HepG2 (cell line): ENCODE measurements around the gene NPPA. TPM values are rescaled to one million over a fixed set of nuclear protein-coding genes. Genes with fewer than 3 reads are reported as not detected.

Experiments used
- ARID2 ChIP-seq: sonication (generic); formaldehyde crosslinking; IDR thresholded peaks from 2 replicates; pipeline ENCODE4 v1.8.1; 2022; ENCODE audit warnings: mild to moderate bottlenecking, missing genetic modification reagents, borderline replicate concordance
- BHLHE40 ChIP-seq: IDR thresholded peaks from 2 replicates; pipeline ENCODE4 v1.6.1; 2011; ENCODE audit warnings: low read length, improper control_type of control experiment
- CBFB ChIP-seq: sonication (generic); formaldehyde crosslinking; IDR thresholded peaks from 2 replicates; pipeline ENCODE4 v1.4.0; 2020; ENCODE audit warnings: missing genetic modification reagents
- CC2D1A ChIP-seq: sonication (generic); formaldehyde crosslinking; IDR thresholded peaks from 2 replicates; pipeline ENCODE4 v1.8.1; 2023; ENCODE audit warnings: mild to moderate bottlenecking, missing genetic modification reagents
- CENPX ChIP-seq: sonication (generic); formaldehyde crosslinking; IDR thresholded peaks from 2 replicates; pipeline ENCODE4 v1.9.0; 2021; ENCODE audit warnings: mild to moderate bottlenecking, missing genetic modification reagents, moderate library complexity
- DNMT1 ChIP-seq: sonication (generic); formaldehyde crosslinking; IDR thresholded peaks from 2 replicates; pipeline ENCODE4 v1.5.1; 2020; ENCODE audit warnings: mild to moderate bottlenecking, missing genetic modification reagents
- HBP1 ChIP-seq: IDR thresholded peaks from 2 replicates; pipeline ENCODE4 v1.6.1; 2016; ENCODE audit warnings: low read depth, control low read depth
- KMT2B ChIP-seq: IDR thresholded peaks from 2 replicates; pipeline ENCODE4 v1.6.1; 2016; ENCODE audit warnings: missing genetic modification reagents, missing compliant biosample characterization
- MED1 ChIP-seq: sonication (generic); formaldehyde crosslinking; IDR thresholded peaks from 2 replicates; pipeline ENCODE4 v1.4.0; 2020; ENCODE audit warnings: missing genetic modification reagents
- MTF2 ChIP-seq: sonication (generic); formaldehyde crosslinking; IDR thresholded peaks from 2 replicates; pipeline ENCODE4 v1.5.0; 2020; ENCODE audit warnings: missing genetic modification reagents, borderline replicate concordance
- NFIC ChIP-seq: IDR thresholded peaks from 2 replicates; pipeline ENCODE4 v1.6.1; 2012; ENCODE audit warnings: mild to moderate bottlenecking, low read length, inconsistent platforms
- PAX8 ChIP-seq: sonication (generic); formaldehyde crosslinking; IDR thresholded peaks from 2 replicates; pipeline ENCODE4 v1.8.0; 2022; ENCODE audit warnings: mild to moderate bottlenecking, missing genetic modification reagents, borderline replicate concordance
- SMARCC2 ChIP-seq: fragments of 450-650 bp; IDR thresholded peaks from 2 replicates; pipeline ENCODE4 v1.6.1; 2017; ENCODE audit warnings: antibody characterized with exemption, mild to moderate bottlenecking
- ZBTB3 ChIP-seq: sonication (generic); formaldehyde crosslinking; IDR thresholded peaks from 2 replicates; pipeline ENCODE4 v1.4.0; 2020; ENCODE audit warnings: low read depth, mild to moderate bottlenecking, moderate library complexity, missing genetic modification reagents, borderline replicate concordance
- ZBTB37 ChIP-seq: sonication (generic); formaldehyde crosslinking; IDR thresholded peaks from 2 replicates; pipeline ENCODE4 v1.4.0; 2020; ENCODE audit warnings: mild to moderate bottlenecking, missing genetic modification reagents
- ZFP37 ChIP-seq: sonication (generic); formaldehyde crosslinking; IDR thresholded peaks from 2 replicates; pipeline ENCODE4 v1.4.0; 2020; ENCODE audit warnings: missing genetic modification reagents, borderline replicate concordance
- ZNF160 ChIP-seq: sonication (generic); formaldehyde crosslinking; IDR thresholded peaks from 2 replicates; pipeline ENCODE4 v1.8.0; 2022; ENCODE audit warnings: mild to moderate bottlenecking, inconsistent platforms, missing genetic modification reagents
- ZNF337 ChIP-seq: sonication (generic); formaldehyde crosslinking; IDR thresholded peaks from 2 replicates; pipeline ENCODE4 v1.5.1; 2020; ENCODE audit warnings: missing genetic modification reagents, low read depth, mild to moderate bottlenecking, borderline replicate concordance
- ZNF33B ChIP-seq: sonication (generic); formaldehyde crosslinking; IDR thresholded peaks from 2 replicates; pipeline ENCODE4 v1.5.1; 2020; ENCODE audit warnings: mild to moderate bottlenecking, missing genetic modification reagents
- ZNF343 ChIP-seq: sonication (generic); formaldehyde crosslinking; IDR thresholded peaks from 2 replicates; pipeline ENCODE4 v1.4.0; 2020; ENCODE audit warnings: mild to moderate bottlenecking, missing genetic modification reagents
- ZNF496 ChIP-seq: sonication (generic); formaldehyde crosslinking; IDR thresholded peaks from 2 replicates; pipeline ENCODE4 v1.8.1; 2023; ENCODE audit warnings: mild to moderate bottlenecking, moderate library complexity, missing genetic modification reagents; ENCODE audit not compliant: insufficient replicate concordance
- ZNF546 ChIP-seq: sonication (generic); formaldehyde crosslinking; conservative IDR thresholded peaks from 2 replicates; pipeline ENCODE4 v1.8.1; 2023; ENCODE audit warnings: mild to moderate bottlenecking, missing genetic modification reagents
- ZNF577 ChIP-seq: sonication (generic); formaldehyde crosslinking; IDR thresholded peaks from 2 replicates; pipeline ENCODE4 v1.4.0; 2020; ENCODE audit warnings: mild to moderate bottlenecking, low read depth, missing genetic modification reagents, borderline replicate concordance
- ZNF775 ChIP-seq: sonication (generic); formaldehyde crosslinking; IDR thresholded peaks from 2 replicates; pipeline ENCODE4 v1.4.0; 2020; ENCODE audit warnings: missing genetic modification reagents, mild to moderate bottlenecking, moderate library complexity, borderline replicate concordance
- polyA plus RNA-seq, 8 experiments: library from polyadenylated mRNA; depleted of rRNA in 3 of 8; stranded (reverse) in 7 of 8; unstranded in 1 of 8; fragments of >200 nt; fragmentation: Illumina TruSeq in 4 of 8; extraction: Trizol in 4 of 8; gene quantifications; 2 replicates each; pipeline versions ENCODE4 v1.2.1 to v1.2.3, GENCODE V29; 2011 to 2016; ENCODE audit warnings: low read depth in 4 of 8, missing spikeins in 1 of 8, mixed read lengths in 1 of 8; ENCODE audit not compliant: insufficient read depth in 1 of 8
- total RNA-seq, 5 experiments: library from RNA; depleted of rRNA; stranded (reverse); fragments of >200 nt; fragmentation: Illumina TruSeq; extraction: Trizol; gene quantifications; 2 replicates each; pipeline ENCODE4 v1.2.3, GENCODE V29; 2016; ENCODE audit warnings: low read depth in 1 of 5

NPPA gene
- total and polyA plus RNA-seq, 2 of the 13 experiments (the other 11 are each of a cell fraction or from before 2014, with no cell fraction given): not detected

- TF ChIP-seq ARID2 (CRISPR knock-in tag) (peak; percentile 60; the same call in 1 of the 2 replicates), MTF2 (no peak; the same call in 1 of the 2 replicates), CBFB (CRISPR knock-in tag) (peak; percentile 80; the same call in 1 of the 2 replicates), ZNF546 (peak; percentile 95), ZBTB3 (peak; percentile 87; the same call in 1 of the 2 replicates), PAX8 (CRISPR knock-in tag) (peak; percentile 96; the same call in 1 of the 2 replicates), SMARCC2 (no peak), ZNF775 (peak; percentile 75; the same call in 1 of the 2 replicates), BHLHE40 (no peak), KMT2B (peak; percentile 90), ZNF496 (CRISPR knock-in tag) (no peak), DNMT1 (CRISPR knock-in tag) (no peak), NFIC (no peak), HBP1 (CRISPR knock-in tag) (peak; percentile 99), ZNF160 (CRISPR knock-in tag) (peak; percentile 96), ZFP37 (CRISPR knock-in tag) (peak; percentile 99), CENPX (no peak), ZNF577 (CRISPR knock-in tag) (peak; percentile 78; the same call in 1 of the 2 replicates), ZNF337 (CRISPR knock-in tag) (peak; percentile 96; the same call in 1 of the 2 replicates), MED1 (CRISPR knock-in tag) (peak; percentile 85), ZNF343 (peak; percentile 61; the same call in 1 of the 2 replicates), ZNF33B (CRISPR knock-in tag) (peak; percentile 97), ZBTB37 (no peak), CC2D1A (CRISPR knock-in tag) (no peak)
Observed at GRCh38 chr1:11858968-11859871, 11.6 kb upstream of the NPPA start (continued).
